HepG2 (cell line): ENCODE data around the gene SMIM12. TPM values are rescaled to one million over a fixed set of nuclear protein-coding genes. Genes with fewer than 3 reads are reported as not detected.
A peak's percentile ranks its signal among the peaks of the same experiment; 100 is the strongest.

Experiments used
- ATAC-seq: fragments of 200-7000 bp; cut with Tn5 transposase; 3 replicates; pipeline ENCODE4 v1.9.1; 2020; ENCODE audit warnings: mild to moderate bottlenecking, moderate library complexity
- BruUV-seq: library from RNA; stranded (reverse); fragments of 400-500 nt; replicated peaks from 2 replicates; lab custom pipeline; 2021; lab: Mats Ljungman, UMichigan
- CTCF ChIA-PET: fragments of 300-600 bp; formaldehyde crosslinking; extraction: SDS; loops from one replicate; lab custom pipeline; 2021; ENCODE audit warnings: low total read pairs, inconsistent platforms, low intra/inter-chr PET ratio; lab: Yijun Ruan, JAX
- POLR2A ChIA-PET: fragments of 350-600 bp; sonication (Branson Sonifier 250); formaldehyde crosslinking; loops from one replicate; lab custom pipeline; 2020; ENCODE audit warnings: antibody characterized with exemption, inconsistent platforms; lab: Yijun Ruan, JAX
- DNase-seq: peaks from one replicate; pipeline ENCODE4 v3.0.0-alpha.2; 2015; ENCODE audit warnings: low spot score
- FAIRE-seq: peaks from 3 replicates; lab custom pipeline; 2011; peaks lifted over from hg19 to GRCh38; lab: Jason Lieb, UNC
- H2AFZ ChIP-seq: one replicate; pipeline ENCODE4 v1.6.1; 2011; ENCODE audit warnings: low read length, inconsistent platforms
- H3K27ac ChIP-seq: fragments of 300-600 bp; 3 replicates; pipeline ENCODE4 v1.8.0; 2011; ENCODE audit warnings: mixed run types, mild to moderate bottlenecking, mixed read lengths, low read length, inconsistent platforms; ENCODE audit not compliant: insufficient read depth; ENCODE audit errors: extremely low read length
- H3K27me3 ChIP-seq, 2 experiments: fragments of 200-600 bp in 1 of 2; 2 replicates in 1 of 2; 3 replicates in 1 of 2; pipeline versions ENCODE4 v1.6.0 to v1.8.0; 2011; ENCODE audit warnings: low read length in 2 of 2, mild to moderate bottlenecking in 2 of 2, moderate library complexity in 2 of 2, inconsistent platforms in 1 of 2; ENCODE audit not compliant: insufficient read depth in 2 of 2, control insufficient read depth in 1 of 2
- H3K36me3 ChIP-seq, 2 experiments: fragments of 200-600 bp in 1 of 2; replicated peaks in 1 of 2; 2 replicates in 1 of 2; 3 replicates in 1 of 2; pipeline versions ENCODE4 v1.5.1 to v1.8.0; 2011; ENCODE audit warnings: low read length in 2 of 2, inconsistent platforms in 1 of 2; ENCODE audit not compliant: insufficient read depth in 2 of 2, control insufficient read depth in 1 of 2
- H3K4me1 ChIP-seq: 2 replicates; pipeline ENCODE4 v1.5.1; 2012; ENCODE audit warnings: low read length, inconsistent platforms; ENCODE audit not compliant: insufficient read depth
- H3K4me2 ChIP-seq: 2 replicates; pipeline ENCODE4 v1.6.0; 2011; ENCODE audit warnings: low read depth, low read length, inconsistent platforms
- H3K4me3 ChIP-seq, 3 experiments: fragments of 200-600 bp in 1 of 3; sonication (generic), shearing (Covaris generic) in 1 of 3; replicated peaks in 1 of 3; 2 replicates each; pipeline ENCODE4 v1.5.1; 2011 to 2016; ENCODE audit warnings: low read length in 3 of 3, inconsistent platforms in 2 of 3, low read depth in 2 of 3, mild to moderate bottlenecking in 2 of 3, control low read depth in 1 of 3, mixed read lengths in 1 of 3; ENCODE audit not compliant: insufficient read depth in 1 of 3
- H3K79me2 ChIP-seq: one replicate; pipeline ENCODE4 v1.6.1; 2011; ENCODE audit warnings: low read length, inconsistent platforms; ENCODE audit not compliant: insufficient read depth
- H3K9ac ChIP-seq: 2 replicates; pipeline ENCODE4 v1.6.0; 2011; ENCODE audit warnings: mild to moderate bottlenecking, low read depth, low read length, inconsistent platforms; ENCODE audit not compliant: insufficient read depth
- H3K9me3 ChIP-seq: 2 replicates; pipeline ENCODE4 v1.5.1; 2012; ENCODE audit warnings: mild to moderate bottlenecking, low read length
- H4K20me1 ChIP-seq: 2 replicates; pipeline ENCODE4 v1.6.0; 2011; ENCODE audit warnings: inconsistent platforms, mild to moderate bottlenecking, low read length, moderate library complexity; ENCODE audit not compliant: insufficient read depth
- BCL3 ChIP-seq: sonication (generic); formaldehyde crosslinking; IDR thresholded peaks from 2 replicates; pipeline ENCODE4 v1.5.1; 2020; ENCODE audit warnings: mild to moderate bottlenecking, missing genetic modification reagents, moderate library complexity
- KDM5A ChIP-seq: fragments of 200-600 bp; sonication (generic); IDR thresholded peaks from 2 replicates; pipeline ENCODE4 v1.7.0; 2018; ENCODE audit warnings: antibody characterized with exemption, mild to moderate bottlenecking, low read length, borderline replicate concordance
- NCOA5 ChIP-seq: sonication (generic); formaldehyde crosslinking; IDR thresholded peaks from 2 replicates; pipeline ENCODE4 v1.4.0; 2020; ENCODE audit warnings: missing genetic modification reagents
- NONO ChIP-seq, 2 experiments: fragments of 450-650 bp in 1 of 2; sonication (generic) in 1 of 2; formaldehyde crosslinking in 1 of 2; IDR thresholded peaks in 1 of 2; conservative IDR thresholded peaks in 1 of 2; 2 replicates each; pipeline versions ENCODE4 v1.6.1 to v1.8.0; 2017 to 2022; ENCODE audit warnings: mild to moderate bottlenecking in 1 of 2, missing genetic modification reagents in 1 of 2, moderate library complexity in 1 of 2
- STAG1 ChIP-seq: sonication (generic); formaldehyde crosslinking; IDR thresholded peaks from 2 replicates; pipeline ENCODE4 v1.4.0; 2020; ENCODE audit warnings: missing genetic modification reagents
- WGBS: methylation state at CpG from one replicate; pipeline ENCODE4 v1.1.6; 2017; ENCODE audit warnings: low lambda C conversion rate; 5-methylcytosine and 5-hydroxymethylcytosine counted together
- in situ Hi-C: cut with HindIII; loops from 2 replicates; pipeline ENCODE4 v1.10.0; 2017; ENCODE audit warnings: low pct_unique_long_range_greater_than_20kb; ENCODE audit not compliant: extremely low pct_ligation_motif_present
- intact Hi-C: fragments of 100-400 bp; cut with micrococcal nuclease; formaldehyde crosslinking; loops from one replicate; pipeline ENCODE4 v1.10.0; 2022; ENCODE audit not compliant: unreplicated experiment
- polyA plus RNA-seq, 8 experiments: library from polyadenylated mRNA; depleted of rRNA in 3 of 8; stranded (reverse) in 7 of 8; unstranded in 1 of 8; fragments of >200 nt; fragmentation: Illumina TruSeq in 4 of 8; extraction: Trizol in 4 of 8; gene quantifications; 2 replicates each; pipeline versions ENCODE4 v1.2.1 to v1.2.3, GENCODE V29; 2011 to 2016; ENCODE audit warnings: low read depth in 4 of 8, missing spikeins in 1 of 8, mixed read lengths in 1 of 8; ENCODE audit not compliant: insufficient read depth in 1 of 8
- total RNA-seq, 5 experiments: library from RNA; depleted of rRNA; stranded (reverse); fragments of >200 nt; fragmentation: Illumina TruSeq; extraction: Trizol; gene quantifications; 2 replicates each; pipeline ENCODE4 v1.2.3, GENCODE V29; 2016; ENCODE audit warnings: low read depth in 1 of 5
- TF ChIP-seq, protein P1 (sequence below): sonication (generic); formaldehyde crosslinking; IDR thresholded peaks from 2 replicates; pipeline ENCODE4 v1.5.0; 2020; ENCODE audit warnings: mild to moderate bottlenecking, missing genetic modification reagents, moderate library complexity
- TF ChIP-seq, protein P2 (sequence below): IDR thresholded peaks from 2 replicates; pipeline ENCODE4 v1.6.1; 2016; ENCODE audit warnings: missing biosample characterization, missing genetic modification reagents, low read depth

Gene SMIM12
- total and polyA plus RNA-seq, 2 of the 13 experiments (the other 11 are each of a cell fraction or from before 2014, with no cell fraction given) = 20.1 to 41.3 TPM

- TF ChIP-seq, protein P1, sequence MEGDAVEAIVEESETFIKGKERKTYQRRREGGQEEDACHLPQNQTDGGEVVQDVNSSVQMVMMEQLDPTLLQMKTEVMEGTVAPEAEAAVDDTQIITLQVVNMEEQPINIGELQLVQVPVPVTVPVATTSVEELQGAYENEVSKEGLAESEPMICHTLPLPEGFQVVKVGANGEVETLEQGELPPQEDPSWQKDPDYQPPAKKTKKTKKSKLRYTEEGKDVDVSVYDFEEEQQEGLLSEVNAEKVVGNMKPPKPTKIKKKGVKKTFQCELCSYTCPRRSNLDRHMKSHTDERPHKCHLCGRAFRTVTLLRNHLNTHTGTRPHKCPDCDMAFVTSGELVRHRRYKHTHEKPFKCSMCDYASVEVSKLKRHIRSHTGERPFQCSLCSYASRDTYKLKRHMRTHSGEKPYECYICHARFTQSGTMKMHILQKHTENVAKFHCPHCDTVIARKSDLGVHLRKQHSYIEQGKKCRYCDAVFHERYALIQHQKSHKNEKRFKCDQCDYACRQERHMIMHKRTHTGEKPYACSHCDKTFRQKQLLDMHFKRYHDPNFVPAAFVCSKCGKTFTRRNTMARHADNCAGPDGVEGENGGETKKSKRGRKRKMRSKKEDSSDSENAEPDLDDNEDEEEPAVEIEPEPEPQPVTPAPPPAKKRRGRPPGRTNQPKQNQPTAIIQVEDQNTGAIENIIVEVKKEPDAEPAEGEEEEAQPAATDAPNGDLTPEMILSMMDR (CRISPR knock-in tag) = 0 out of 2 replicates have a peak, but pooled peaks have one; percentile 22
- TF ChIP-seq NONO (IDR thresholded peaks at IDR 0.05) (no peak), NONO (CRISPR knock-in tag; conservative IDR thresholded peaks at IDR 0.05) (no peak), KDM5A (no peak), STAG1 (CRISPR knock-in tag) (peak; percentile 31; the same call in 1 of the 2 replicates)
- no peak overlapping the region for H3K27ac ChIP-seq
- H3K79me2 ChIP-seq = no peaks in the 10 kb centered on the region
- no peak overlapping the region for H3K4me3 ChIP-seq
- in situ Hi-C loops = no loop called here
- H3K4me2 ChIP-seq = no peak overlapping the region
- no peak for FAIRE-seq
- BruUV-seq = no TSS peak
- H3K9ac ChIP-seq = no peak overlapping the region
- peaks cover under 1% of the 10 kb centered on the region; the same call in 1 of the 2 replicates for H3K4me1 ChIP-seq
- 4% methylated on average over 1 of the region's 1 CpG for WGBS
- no peak for DNase-seq
- no peaks in the 10 kb centered on the region for H3K36me3 ChIP-seq
- no peak for ATAC-seq
- H2AFZ ChIP-seq = no peak overlapping the region
- intact Hi-C loops = no loop called here
- ChIA-PET CTCF (no interaction called here), POLR2A (interaction anchor here (0.6 kb wide), 1 partner anchor 83 kb away, joined by 3 read pairs; no protein-coding TSS in a partner anchor)
- H3K27me3 ChIP-seq = peaks cover 2 to 24% of the 10 kb centered on the region in 2 experiments; a peak in 4 of 5 replicates
- no peaks in the 10 kb centered on the region for H4K20me1 ChIP-seq
- peaks cover 15% of the 10 kb centered on the region for H3K9me3 ChIP-seq
These were observed 37.1 kb upstream of the SMIM12 start for GRCh38 chr1:34896612-34897011.

GRCh38 chr1:34889705-34890104 is 30.2 kb upstream of the SMIM12 start:
- no peak overlapping the region for H2AFZ ChIP-seq
- H4K20me1 ChIP-seq = no peaks in the 10 kb centered on the region
- H3K9me3 ChIP-seq = peaks cover 15% of the 10 kb centered on the region
- H3K27me3 ChIP-seq = peaks cover 3 to 27% of the 10 kb centered on the region in 2 experiments; a peak in 3 of 5 replicates
- no peak for ATAC-seq
- no peak for DNase-seq
- in situ Hi-C loops (no loop called here), intact Hi-C loops (no loop called here)
- ChIA-PET CTCF (no interaction called here), POLR2A (no interaction called here)
- no TSS peak for BruUV-seq
- no peak overlapping the region for H3K27ac ChIP-seq
- no peak for FAIRE-seq
- no peak overlapping the region for H3K9ac ChIP-seq
- 4% methylated on average over 4 of the region's 4 CpGs for WGBS
- H3K79me2 ChIP-seq = no peaks in the 10 kb centered on the region
- peaks cover 7% of the 10 kb centered on the region for H3K4me1 ChIP-seq
- TF ChIP-seq NCOA5 (CRISPR knock-in tag) (no peak), BCL3 (no peak)
- TF ChIP-seq, protein P2, sequence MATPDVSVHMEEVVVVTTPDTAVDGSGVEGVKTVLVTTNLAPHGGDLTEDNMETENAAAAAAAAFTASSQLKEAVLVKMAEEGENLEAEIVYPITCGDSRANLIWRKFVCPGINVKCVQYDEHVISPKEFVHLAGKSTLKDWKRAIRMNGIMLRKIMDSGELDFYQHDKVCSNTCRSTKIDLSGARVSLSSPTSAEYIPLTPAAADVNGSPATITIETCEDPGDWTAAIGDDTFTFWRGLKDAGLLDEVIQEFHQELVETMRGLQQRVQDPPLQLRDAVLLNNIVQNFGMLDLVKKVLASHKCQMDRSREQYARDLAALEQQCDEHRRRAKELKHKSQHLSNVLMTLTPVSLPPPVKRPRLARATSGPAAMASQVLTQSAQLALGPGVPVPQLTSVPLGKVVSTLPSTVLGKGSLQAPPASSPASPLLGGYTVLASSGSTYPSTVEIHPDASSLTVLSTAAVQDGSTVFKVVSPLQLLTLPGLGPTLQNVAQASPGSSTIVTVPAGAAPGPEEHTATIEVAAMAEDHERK (CRISPR knock-in tag) = no peak
- H3K4me3 ChIP-seq = no peak overlapping the region
- H3K36me3 ChIP-seq = no peaks in the 10 kb centered on the region
- no peak overlapping the region for H3K4me2 ChIP-seq
